Measurements from ENCODE around the gene AADAC. TPM values are rescaled to one million over a fixed set of nuclear protein-coding genes. Genes with fewer than 3 reads are reported as not detected.
"Not testable (repeated sequence)": the region's sequence is repeated elsewhere in the genome, so short reads cannot be mapped to it uniquely, and the experiment has no call there.

AADAC gene
- total RNA-seq, 1 donor from 2014 or later: 17.7 TPM

DNA sequence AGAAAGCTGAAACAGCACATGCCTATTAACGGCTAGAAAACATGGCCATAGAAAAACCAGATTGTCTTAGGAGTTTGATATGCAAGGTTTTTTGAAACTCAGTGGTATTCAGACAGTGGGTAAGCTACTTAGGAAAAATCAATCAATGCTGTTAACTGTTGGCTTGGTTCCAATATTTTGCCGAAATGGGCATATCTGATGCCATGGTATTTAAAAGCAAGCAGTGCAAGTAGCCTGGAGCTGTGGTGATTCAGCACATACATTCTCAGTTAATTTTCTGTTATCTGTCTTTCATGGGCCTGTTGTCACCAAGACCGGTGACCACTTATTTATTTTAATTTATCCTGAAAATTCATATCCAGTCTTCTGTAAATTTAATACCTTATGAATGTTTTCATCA lies 42.2 kb downstream of the AADAC start:
- DNase-seq (ENCODE audit: low spot score): no peak

DNA sequence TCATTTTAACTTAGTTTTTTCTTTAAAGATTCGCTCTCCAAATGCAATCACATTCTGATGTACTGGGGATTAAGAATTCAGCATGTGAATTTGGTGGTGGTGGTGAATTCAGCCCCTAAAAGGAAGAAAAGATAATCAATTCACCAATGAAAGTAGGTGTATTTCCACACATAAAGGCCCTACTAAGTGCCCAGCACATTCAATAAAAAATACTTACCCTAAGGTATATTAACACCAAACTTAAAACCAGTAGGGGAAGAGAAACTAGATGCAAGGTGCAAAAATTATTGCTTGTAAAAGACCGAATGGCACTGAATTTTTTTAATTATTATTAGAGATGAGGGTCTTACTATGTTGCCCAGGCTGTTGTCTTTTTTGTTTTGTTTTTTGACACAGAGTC lies 42.7 kb downstream of the AADAC start:
- no peak for DNase-seq (ENCODE audit: low spot score)

DNA sequence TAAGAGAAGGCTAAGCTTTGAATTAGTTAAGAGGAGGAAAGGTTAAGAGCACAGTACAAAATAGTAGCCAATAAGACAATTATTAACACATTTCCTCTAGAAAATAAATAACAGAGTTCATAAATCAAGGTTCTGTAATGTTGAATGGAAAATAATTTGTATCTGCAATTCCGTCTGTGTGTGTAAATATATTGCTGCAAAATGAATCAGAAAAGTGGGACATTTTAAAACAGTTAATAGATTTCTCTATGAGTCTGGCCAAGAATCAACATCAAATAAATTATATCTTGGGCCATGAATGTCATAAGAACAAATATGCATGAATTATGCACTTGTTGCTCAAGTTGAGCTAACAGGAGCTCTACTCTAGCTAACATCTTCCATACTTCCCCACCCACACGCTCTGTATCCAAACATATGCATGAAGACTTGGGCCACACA lies 45.3 kb downstream of the AADAC start:
- DNase-seq (ENCODE audit: low spot score): no peak

DNA sequence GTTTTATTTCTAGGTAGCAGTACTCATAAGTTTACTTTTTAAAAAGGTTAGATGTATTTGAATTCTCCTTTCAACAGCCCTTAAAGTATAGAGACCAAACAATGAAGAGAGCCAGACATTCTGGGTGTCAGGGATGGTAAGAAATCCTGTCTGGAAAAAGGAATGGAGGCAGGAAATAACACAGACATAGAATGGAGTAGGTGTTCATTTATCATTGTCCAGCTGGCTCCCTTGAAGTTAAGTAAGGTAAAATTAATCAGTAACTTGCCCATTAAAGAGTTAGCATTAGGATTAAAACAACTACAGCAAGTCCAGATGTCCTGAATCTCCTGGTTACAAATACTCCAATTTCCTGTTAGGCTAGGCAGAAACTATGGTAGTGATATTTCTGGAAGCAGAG lies 46.0 kb downstream of the AADAC start:
- DNase-seq (ENCODE audit: low spot score): no peak

DNA sequence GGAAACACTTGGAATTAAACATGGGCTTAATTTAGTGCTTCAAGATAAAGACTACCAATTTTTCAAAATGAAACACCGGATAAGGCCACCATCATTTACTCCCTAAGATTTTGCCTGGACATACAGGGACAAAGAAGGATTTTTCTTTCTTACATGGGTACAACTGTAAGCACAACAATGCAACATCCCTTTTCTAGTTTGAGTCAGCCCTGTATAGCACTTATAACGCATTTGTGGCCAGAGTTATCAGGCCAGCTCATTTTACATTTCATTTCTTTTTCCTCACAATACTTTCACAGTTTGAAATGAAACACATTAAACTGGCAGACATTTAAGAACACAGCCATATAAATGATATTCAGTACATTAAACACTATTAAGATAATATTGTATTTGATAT lies 49.7 kb downstream of the AADAC start:
- no peak for DNase-seq (ENCODE audit: low spot score)

DNA sequence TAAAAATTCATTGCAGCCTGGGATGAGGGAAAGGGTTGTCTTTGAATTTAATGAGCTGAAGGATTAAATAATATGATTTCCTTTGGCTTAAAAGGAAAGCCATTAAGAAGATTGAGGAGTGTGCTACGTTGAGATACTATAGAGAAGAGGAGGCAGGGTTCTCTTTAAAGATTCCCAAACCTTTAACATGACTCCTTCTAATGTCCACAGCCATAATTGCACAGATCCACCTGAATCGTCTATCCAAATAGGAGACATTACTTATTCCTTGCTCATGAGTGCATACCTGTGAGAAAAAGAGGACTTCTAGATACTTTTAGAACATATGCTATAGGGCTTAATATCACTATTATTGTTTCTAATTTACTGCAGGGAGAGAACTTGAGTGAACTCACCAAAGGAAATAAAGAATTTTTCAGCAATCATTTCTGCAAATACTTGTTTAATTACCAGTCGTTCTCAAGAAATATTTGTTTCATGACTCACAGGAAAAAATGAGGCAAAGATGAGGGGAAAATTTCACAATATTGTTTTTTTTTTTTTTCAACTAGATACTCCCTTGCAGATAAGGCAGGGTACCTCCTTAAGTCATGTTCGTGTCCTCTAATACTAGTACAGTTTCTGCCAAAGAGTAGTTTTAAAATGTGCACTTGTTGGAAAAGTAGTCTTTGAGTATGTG lies 50.6 kb downstream of the AADAC start:
- no peak for DNase-seq (ENCODE audit: low spot score)

DNA sequence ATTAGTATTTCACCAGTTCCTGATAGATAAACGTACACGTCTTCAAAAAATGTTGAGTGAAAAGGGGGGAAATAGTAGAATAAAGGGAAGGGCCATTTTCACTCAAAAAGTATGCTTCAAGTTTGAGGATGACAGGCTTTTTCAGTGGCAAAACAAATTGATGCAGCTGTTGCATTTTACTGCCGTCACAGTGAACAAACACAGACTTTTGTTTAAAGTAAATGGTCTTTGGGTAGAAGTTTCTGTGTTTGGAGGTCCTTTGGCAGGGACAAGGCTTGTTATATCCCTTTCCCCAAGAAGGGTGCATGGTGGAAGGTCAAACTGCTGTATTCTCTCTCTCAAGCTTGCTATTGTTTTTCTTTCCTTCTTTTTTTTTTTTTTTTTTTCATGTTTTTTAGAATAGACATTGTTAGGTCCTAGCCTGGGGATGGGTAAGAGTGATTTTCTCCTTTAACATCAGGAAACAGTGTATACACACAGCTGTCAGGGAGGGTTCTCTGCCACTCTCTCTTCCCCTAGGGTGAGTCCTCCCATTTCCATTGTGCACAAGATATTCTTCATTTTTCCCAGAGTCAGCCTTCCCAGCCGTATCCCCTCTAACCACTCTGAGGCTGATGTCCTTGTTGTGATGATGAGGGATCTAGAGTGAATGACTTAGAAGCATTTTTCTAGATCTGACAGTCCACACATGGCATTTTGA lies 52.9 kb downstream of the AADAC start:
- DNase-seq (ENCODE audit: low spot score): no peak

DNA sequence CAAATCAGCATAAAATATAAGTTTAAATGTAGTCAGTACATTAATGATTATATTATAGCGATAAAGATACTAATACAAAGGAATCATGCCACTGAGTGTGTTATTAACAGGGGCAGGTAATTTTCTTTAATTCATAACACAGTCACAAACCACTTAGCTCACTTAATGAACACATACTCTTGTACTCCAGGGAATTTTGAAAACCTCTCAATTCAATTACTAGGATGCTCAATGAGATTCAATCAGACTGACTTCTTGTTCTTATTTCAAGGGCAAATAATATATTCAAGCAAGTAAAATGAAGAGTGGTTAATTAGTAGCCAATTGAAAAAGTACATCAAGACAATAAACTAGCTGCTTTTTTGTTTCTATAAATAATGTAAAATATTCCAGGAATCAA lies 53.8 kb downstream of the AADAC start:
- no peak for DNase-seq (ENCODE audit: low spot score)

DNA sequence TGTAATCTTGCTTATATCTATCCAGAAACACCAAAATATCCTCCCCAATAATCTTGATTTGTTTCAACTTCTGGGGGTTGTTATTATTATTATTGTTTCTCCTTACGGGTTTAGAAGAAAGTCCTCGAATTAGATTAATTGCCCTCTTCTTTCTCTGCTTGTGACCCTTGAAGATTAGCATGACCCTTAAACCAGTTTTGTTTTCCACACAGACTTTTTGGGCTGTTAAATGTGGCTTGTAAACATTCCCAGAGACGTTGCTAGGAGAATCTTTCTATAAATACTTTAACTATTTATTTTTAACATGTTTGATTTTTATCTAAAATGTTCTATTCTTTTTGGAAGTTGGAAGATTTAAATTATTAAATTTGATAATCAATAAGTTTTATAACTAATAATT lies 55.3 kb downstream of the AADAC start:
- no peak for DNase-seq (ENCODE audit: low spot score)

DNA sequence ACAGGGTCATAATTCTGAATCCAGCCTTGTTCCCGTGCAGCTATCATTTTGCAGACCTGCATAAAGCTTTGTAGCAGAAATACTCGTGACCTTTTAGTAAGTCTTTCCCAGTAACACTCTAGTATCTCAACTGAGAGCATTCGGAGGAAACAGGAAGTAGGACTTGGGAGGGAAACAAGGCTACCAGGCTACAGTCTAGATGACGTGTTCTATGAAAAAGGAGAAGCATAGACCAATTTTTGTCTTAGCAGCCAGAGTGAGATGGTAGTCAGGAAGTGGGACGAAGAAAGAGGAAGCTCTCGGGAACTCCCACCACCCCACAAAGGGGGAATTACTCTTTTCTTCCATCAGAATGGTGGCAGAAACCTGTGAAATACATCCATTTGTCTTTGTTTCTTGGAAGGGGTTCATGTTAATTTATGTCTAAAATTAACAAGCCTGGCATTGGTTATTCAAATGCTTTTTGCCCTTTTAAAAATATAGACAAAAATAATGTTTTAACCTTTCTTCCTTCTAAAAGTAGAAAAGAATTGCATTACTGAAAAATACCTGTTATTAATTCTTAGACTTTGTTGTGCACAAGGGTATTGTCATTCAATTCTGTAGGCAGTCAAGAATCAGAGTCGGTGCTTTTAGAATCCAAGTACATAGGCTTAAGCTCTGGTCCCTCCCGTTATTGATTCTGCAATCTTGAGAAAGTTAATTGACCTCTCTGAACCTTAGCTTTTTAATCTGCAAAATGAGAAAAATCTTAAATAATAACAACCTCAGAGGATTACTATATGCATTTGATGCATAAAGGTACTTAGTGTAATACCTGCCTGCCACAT lies 57.9 kb downstream of the AADAC start:
- DNase-seq (ENCODE audit: low spot score): no peak

DNA sequence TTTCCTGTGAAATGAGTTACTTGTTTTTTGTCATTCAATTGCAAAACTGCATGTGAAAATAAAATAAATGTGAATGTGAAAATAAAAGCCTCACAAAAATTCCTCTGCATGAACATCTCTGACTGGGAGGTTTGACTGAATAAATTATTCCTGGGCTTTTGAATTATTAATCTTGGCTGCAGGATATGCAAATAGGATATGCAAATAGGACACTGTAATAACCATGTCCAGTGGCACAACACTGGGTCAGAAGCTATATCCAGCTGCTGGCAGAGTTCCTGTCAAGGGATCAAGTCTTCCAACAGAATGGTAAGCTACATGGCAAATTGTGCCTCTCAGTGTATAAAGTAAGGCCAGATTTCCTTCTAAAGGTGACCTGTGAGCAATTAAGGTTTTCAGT lies 59.5 kb downstream of the AADAC start, which contains the start of gene SUCNR1:
Gene SUCNR1 (plus strand): TSS at position 246 of the 400 bp plus-strand sequence. CDS start 6,250 bp downstream, outside the sequence.
- DNase-seq (ENCODE audit: low spot score): no peak

DNA sequence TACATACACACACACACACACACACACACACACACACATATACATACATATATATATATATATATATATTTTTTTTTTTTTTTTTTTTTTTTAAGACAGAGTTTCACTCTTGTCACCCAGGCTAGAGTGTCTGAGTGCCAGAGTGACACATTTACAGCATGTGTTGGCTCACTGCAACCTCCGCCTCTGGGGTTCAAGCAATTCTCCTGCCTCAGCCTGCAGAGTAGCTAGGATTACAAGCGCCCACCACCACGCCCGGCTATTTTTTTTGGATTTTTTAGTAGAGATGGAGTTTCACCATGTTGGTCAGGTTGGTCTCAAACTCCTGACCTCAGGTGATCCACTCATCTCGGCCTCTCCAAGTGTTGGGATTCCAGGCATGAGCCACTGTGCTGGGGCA lies 60.2 kb downstream of the AADAC start:
- DNase-seq (ENCODE audit: low spot score): not testable (repeated sequence)

DNA sequence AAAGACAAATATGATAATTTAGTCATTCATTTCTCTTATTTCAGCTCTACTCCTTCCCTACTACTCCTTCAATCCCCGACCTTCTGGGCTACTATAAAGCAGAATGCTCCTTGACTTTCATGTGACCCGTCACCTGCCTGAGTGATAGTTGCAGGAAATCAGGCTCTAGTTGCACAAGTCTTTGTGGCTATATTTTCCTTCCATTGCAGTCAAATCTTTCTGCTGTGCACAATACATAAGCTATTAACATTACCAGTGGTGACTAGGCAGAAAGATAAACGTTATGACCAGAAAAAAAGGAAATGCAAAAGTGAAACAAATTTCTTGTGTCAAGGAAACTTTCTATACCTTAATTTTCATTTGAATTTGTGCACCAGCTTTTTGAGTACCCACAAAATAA lies 61.8 kb downstream of the AADAC start:
- no peak for DNase-seq (ENCODE audit: low spot score)

DNA sequence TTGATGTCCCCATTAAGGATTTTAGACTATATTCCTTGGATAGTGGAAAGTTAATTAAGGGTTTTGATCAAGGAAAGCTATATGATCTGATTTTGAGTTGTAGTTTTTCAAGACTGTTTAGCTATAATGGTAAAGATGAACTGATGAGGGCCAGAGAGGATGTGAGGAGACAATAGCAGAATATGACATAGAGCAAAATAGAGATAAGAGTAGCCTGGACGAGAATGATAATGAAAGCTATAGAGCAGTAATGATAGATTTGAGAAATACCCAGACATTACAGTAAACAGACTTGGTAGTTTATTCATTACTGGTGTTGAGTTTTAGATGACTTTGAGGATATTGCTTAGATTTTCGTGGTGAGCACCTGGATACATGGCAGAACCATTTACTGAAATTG lies 63.4 kb downstream of the AADAC start:
- DNase-seq (ENCODE audit: low spot score): no peak

Other genes starting within 250 kb of the AADAC start
- gene AADACL2, start 80.2 kb upstream of the AADAC start, total RNA-seq: 0.14 TPM
- gene SUCNR1, start 59.5 kb downstream of the AADAC start, total RNA-seq: 0.69 TPM